PC-9 (cell line): ENCODE results near the gene OR2M4. TPM values are rescaled to one million over a fixed set of nuclear protein-coding genes. Genes with fewer than 3 reads are reported as not detected.

ENCODE experiments used
- BruUV-seq: library from RNA; stranded (reverse); fragments of 400-500 nt; replicated peaks from 2 replicates; lab custom pipeline; 2021; lab: Mats Ljungman, UMichigan
- CTCF ChIA-PET: fragments of 300-600 bp; sonication (Branson Sonifier 250); formaldehyde crosslinking; loops from one replicate; lab custom pipeline; 2022; ENCODE audit warnings: antibody characterized with exemption; lab: Charles Lee
- POLR2A ChIA-PET: fragments of 300-600 bp; sonication (Branson Sonifier 250); formaldehyde crosslinking; loops from one replicate; lab custom pipeline; 2022; ENCODE audit warnings: antibody characterized with exemption; ENCODE audit not compliant: unreplicated experiment; lab: Charles Lee
- DNase-seq, 2 experiments: peaks; one replicate each; pipeline versions ENCODE4 v3.0.0 to v3.0.0-alpha.2; 2015 to 2022; ENCODE audit warnings: mixed read lengths in 1 of 2
- H2AFZ ChIP-seq: fragments of 200-600 bp; sonication (generic); 2 replicates; pipeline ENCODE4 v1.8.1; 2017; ENCODE audit warnings: antibody characterized with exemption
- H3F3A ChIP-seq: fragments of 200-600 bp; sonication (generic); 2 replicates; pipeline ENCODE4 v1.8.1; 2017; ENCODE audit warnings: antibody characterized with exemption, mild to moderate bottlenecking, low read depth; ENCODE audit not compliant: insufficient read depth
- H3K27ac ChIP-seq: fragments of 200-600 bp; sonication (generic); 2 replicates; pipeline ENCODE4 v1.6.1; 2016; ENCODE audit warnings: mixed run types
- H3K27me3 ChIP-seq: fragments of 200-600 bp; sonication (generic); 2 replicates; pipeline ENCODE4 v1.6.1; 2016; ENCODE audit warnings: low read depth, mixed run types; ENCODE audit not compliant: insufficient read depth
- H3K36me3 ChIP-seq: fragments of 200-600 bp; sonication (generic); 2 replicates; pipeline ENCODE4 v1.6.1; 2016; ENCODE audit warnings: low read depth, mixed run types
- H3K4me1 ChIP-seq: fragments of 200-600 bp; sonication (generic); replicated peaks from 2 replicates; pipeline ENCODE4 v1.6.1; 2016; ENCODE audit warnings: mixed run types; ENCODE audit not compliant: insufficient read depth
- H3K4me2 ChIP-seq: fragments of 200-600 bp; sonication (generic); 2 replicates; pipeline ENCODE4 v1.6.1; 2017; ENCODE audit warnings: mixed run types
- H3K4me3 ChIP-seq: fragments of 200-600 bp; sonication (generic); 2 replicates; pipeline ENCODE4 v1.6.1; 2016; ENCODE audit warnings: mixed run types
- H3K79me2 ChIP-seq: fragments of 200-600 bp; sonication (generic); 2 replicates; pipeline ENCODE4 v1.6.1; 2017; ENCODE audit warnings: low read depth, mixed run types
- H3K9me2 ChIP-seq: fragments of 200-600 bp; sonication (generic); 2 replicates; pipeline ENCODE4 v1.8.1; 2017; ENCODE audit warnings: mild to moderate bottlenecking; ENCODE audit not compliant: insufficient read depth
- H3K9me3 ChIP-seq: fragments of 200-600 bp; sonication (generic); 2 replicates; pipeline ENCODE4 v1.8.1; 2016; ENCODE audit warnings: low read depth; ENCODE audit not compliant: insufficient read depth
- H4K20me1 ChIP-seq: fragments of 200-600 bp; sonication (generic); 2 replicates; pipeline ENCODE4 v1.8.1; 2017; ENCODE audit not compliant: insufficient read depth
- CTCF ChIP-seq: fragments of 200-600 bp; sonication (generic); conservative IDR thresholded peaks from 2 replicates; pipeline ENCODE4 v1.6.1; 2017; ENCODE audit warnings: mixed run types, antibody characterized with exemption, mild to moderate bottlenecking, moderate library complexity
- EZH2 ChIP-seq: fragments of 200-600 bp; sonication (generic); IDR thresholded peaks from 2 replicates; pipeline ENCODE4 v1.8.0; 2017; ENCODE audit warnings: antibody characterized with exemption, low read depth
- intact Hi-C: fragments of 100-400 bp; cut with micrococcal nuclease; formaldehyde crosslinking; loops from one replicate; pipeline ENCODE4 v1.10.0; 2022; ENCODE audit not compliant: unreplicated experiment
- total RNA-seq: library from RNA; stranded (reverse); gene quantifications from 2 replicates; pipeline ENCODE4 v1.2.3, GENCODE V29; 2021

Gene OR2M4
- total RNA-seq, 1 experiment from 2014 or later = not detected

- Histone ChIP-seq H3K27ac (no peak within 1 kb of the TSS), H3K4me2 (no peak within 1 kb of the TSS), H3K36me3 (no peaks in the 10 kb centered on the region), H3K4me3 (no peak within 1 kb of the TSS), H3F3A (no peaks in the 10 kb centered on the region), H3K9me3 (no peaks in the 10 kb centered on the region), H2AFZ (no peak within 1 kb of the TSS), H3K79me2 (no peaks in the 10 kb centered on the region), H3K27me3 (no peaks in the 10 kb centered on the region), H4K20me1 (no peaks in the 10 kb centered on the region), H3K4me1 (no peaks in the 10 kb centered on the region), H3K9me2 (no peaks in the 10 kb centered on the region)
- TF ChIP-seq EZH2 (no peak), CTCF (no peak)
- ChIA-PET POLR2A (no interaction called here), CTCF (no interaction called here)
- no TSS peak for BruUV-seq
- intact Hi-C loops = no loop called here
- DNase-seq = no peak
These were observed 46.7 kb downstream of the OR2M4 start, which contains the start of gene OR2T33 for GRCh38 chr1:248277876-248278275. Gene OR2T33, minus strand, starts transcription at chr1:248277976. Its CDS starts 4,162 bp downstream, at chr1:248273814.

- Histone ChIP-seq H3K27ac (no peak overlapping the region), H3K36me3 (no peaks in the 10 kb centered on the region), H3K4me1 (no peaks in the 10 kb centered on the region), H3F3A (no peaks in the 10 kb centered on the region), H4K20me1 (no peaks in the 10 kb centered on the region), H3K79me2 (no peaks in the 10 kb centered on the region), H3K9me2 (no peaks in the 10 kb centered on the region), H3K27me3 (no peaks in the 10 kb centered on the region), H3K4me2 (no peak overlapping the region), H3K9me3 (no peaks in the 10 kb centered on the region), H3K4me3 (no peak overlapping the region), H2AFZ (no peak overlapping the region)
- TF ChIP-seq EZH2 = no peak
- TF ChIP-seq CTCF = no peak
- ChIA-PET POLR2A (no interaction called here), CTCF (no interaction called here)
- intact Hi-C loops = no loop called here
- DNase-seq = no peak
- BruUV-seq = no TSS peak
These were observed 57.2 kb downstream of the OR2M4 start for GRCh38 chr1:248288391-248288790.

Other genes with a start within 250 kb of the OR2M4 start
- not detected in 2 replicates for gene OR2L5, start 217.8 kb upstream of the OR2M4 start, total RNA-seq
- 0.10 and 0.13 TPM in 2 replicates for gene OR2L2, start 201.3 kb upstream of the OR2M4 start, total RNA-seq
- not detected in 2 replicates for gene OR2L3, start 184.6 kb upstream of the OR2M4 start, total RNA-seq
- gene OR2L13, start 136.2 kb upstream of the OR2M4 start, total RNA-seq = not detected in 2 replicates
- not detected in 2 replicates for gene OR2M5, start 86.3 kb upstream of the OR2M4 start, total RNA-seq
- gene OR2M2, start 56.6 kb upstream of the OR2M4 start, total RNA-seq = not detected in 2 replicates
- 0.20 and 0.35 TPM in 2 replicates for gene OR2M3, start 34.2 kb upstream of the OR2M4 start, total RNA-seq
- not detected in 2 replicates for gene OR2T33, start 46.6 kb downstream of the OR2M4 start, total RNA-seq
- gene OR2T12, start 72.0 kb downstream of the OR2M4 start, total RNA-seq = not detected in 2 replicates
- not detected in 2 replicates for gene OR2M7, start 93.2 kb downstream of the OR2M4 start, total RNA-seq
- gene OR14C36, start 117.4 kb downstream of the OR2M4 start, total RNA-seq = not detected in 2 replicates
- gene OR2T4, start 130.2 kb downstream of the OR2M4 start, total RNA-seq = not detected in 2 replicates
- not detected in 2 replicates for gene OR2T6, start 144.3 kb downstream of the OR2M4 start, total RNA-seq
- gene OR2T1, start 171.6 kb downstream of the OR2M4 start, total RNA-seq = not detected in 2 replicates
- not detected in 2 replicates for gene OR2T2, start 214.2 kb downstream of the OR2M4 start, total RNA-seq
- gene OR2T3, start 241.9 kb downstream of the OR2M4 start, total RNA-seq = not detected in 2 replicates